Suprapubic skin (tissue), 3 donors: ENCODE measurements around the gene GNAI2.

Source experiments
- EP300 ChIP-seq: sonication (generic); formaldehyde crosslinking; IDR thresholded peaks from one replicate; pipeline ENCODE4 v1.6.1; 2017; ENCODE audit warnings: antibody characterized with exemption
- POLR2A ChIP-seq, 2 donors: fragments of 450-650 bp; IDR thresholded peaks; one replicate each; pipeline ENCODE4 v1.6.1; 2017; ENCODE audit warnings: antibody characterized with exemption in 2 of 2, mild to moderate bottlenecking in 2 of 2, moderate library complexity in 2 of 2
- TF ChIP-seq, protein P1 (sequence below), 2 donors: fragments of 200-600 bp in 1 of 2; fragments of 450-650 bp in 1 of 2; sonication (generic) in 1 of 2; IDR thresholded peaks; one replicate each; pipeline ENCODE4 v1.5.1; 2016 to 2019; ENCODE audit warnings: antibody characterized with exemption in 2 of 2, mild to moderate bottlenecking in 1 of 2, moderate library complexity in 1 of 2

DNA sequence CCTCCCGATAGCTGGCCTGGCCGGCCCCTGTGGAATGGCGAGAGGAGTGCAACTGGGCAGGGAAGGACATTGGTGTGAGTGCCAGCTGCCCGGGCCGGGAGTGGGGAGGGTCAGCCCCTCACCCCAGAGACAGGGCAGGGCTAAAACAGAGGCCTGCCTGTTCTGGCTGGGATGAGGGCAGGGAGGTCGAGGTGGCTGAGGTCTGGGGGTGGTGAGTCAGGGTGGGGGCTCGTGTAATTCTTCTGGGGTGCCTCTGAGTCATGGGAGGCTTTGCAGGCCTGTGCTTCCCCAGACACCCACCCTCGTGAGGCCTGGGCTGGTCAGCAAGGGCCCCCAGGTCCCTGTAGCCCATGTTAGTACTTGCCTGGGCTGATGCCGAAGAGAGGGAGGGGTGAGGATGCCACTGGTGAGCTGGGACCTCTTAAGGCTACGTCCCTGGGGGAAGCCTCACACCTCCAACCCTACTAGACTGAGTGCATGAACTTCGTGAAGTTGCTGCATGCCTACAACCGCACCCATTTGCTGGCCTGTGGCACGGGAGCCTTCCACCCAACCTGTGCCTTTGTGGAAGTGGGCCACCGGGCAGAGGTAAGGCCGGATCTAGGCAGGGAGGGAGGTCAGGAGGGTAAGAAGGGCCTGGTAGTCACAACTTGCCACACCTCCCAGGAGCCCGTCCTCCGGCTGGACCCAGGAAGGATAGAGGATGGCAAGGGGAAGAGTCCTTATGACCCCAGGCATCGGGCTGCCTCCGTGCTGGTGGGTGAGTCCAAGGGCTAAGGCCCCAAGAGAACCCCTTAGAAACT is 34.6 kb downstream of the GNAI2 start:
- TF ChIP-seq EP300: no peak
- TF ChIP-seq, protein P1, sequence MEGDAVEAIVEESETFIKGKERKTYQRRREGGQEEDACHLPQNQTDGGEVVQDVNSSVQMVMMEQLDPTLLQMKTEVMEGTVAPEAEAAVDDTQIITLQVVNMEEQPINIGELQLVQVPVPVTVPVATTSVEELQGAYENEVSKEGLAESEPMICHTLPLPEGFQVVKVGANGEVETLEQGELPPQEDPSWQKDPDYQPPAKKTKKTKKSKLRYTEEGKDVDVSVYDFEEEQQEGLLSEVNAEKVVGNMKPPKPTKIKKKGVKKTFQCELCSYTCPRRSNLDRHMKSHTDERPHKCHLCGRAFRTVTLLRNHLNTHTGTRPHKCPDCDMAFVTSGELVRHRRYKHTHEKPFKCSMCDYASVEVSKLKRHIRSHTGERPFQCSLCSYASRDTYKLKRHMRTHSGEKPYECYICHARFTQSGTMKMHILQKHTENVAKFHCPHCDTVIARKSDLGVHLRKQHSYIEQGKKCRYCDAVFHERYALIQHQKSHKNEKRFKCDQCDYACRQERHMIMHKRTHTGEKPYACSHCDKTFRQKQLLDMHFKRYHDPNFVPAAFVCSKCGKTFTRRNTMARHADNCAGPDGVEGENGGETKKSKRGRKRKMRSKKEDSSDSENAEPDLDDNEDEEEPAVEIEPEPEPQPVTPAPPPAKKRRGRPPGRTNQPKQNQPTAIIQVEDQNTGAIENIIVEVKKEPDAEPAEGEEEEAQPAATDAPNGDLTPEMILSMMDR (IDR thresholded peaks at IDR 0.05): no peak
- TF ChIP-seq POLR2A (IDR thresholded peaks at IDR 0.05): no peak
